Measurements from ENCODE around the gene UPK1A. TPM values are rescaled to one million over a fixed set of nuclear protein-coding genes. Genes with fewer than 3 reads are reported as not detected.

The UPK1A gene
- total RNA-seq, 1 donor from 2014 or later = 0.18 TPM

DNA sequence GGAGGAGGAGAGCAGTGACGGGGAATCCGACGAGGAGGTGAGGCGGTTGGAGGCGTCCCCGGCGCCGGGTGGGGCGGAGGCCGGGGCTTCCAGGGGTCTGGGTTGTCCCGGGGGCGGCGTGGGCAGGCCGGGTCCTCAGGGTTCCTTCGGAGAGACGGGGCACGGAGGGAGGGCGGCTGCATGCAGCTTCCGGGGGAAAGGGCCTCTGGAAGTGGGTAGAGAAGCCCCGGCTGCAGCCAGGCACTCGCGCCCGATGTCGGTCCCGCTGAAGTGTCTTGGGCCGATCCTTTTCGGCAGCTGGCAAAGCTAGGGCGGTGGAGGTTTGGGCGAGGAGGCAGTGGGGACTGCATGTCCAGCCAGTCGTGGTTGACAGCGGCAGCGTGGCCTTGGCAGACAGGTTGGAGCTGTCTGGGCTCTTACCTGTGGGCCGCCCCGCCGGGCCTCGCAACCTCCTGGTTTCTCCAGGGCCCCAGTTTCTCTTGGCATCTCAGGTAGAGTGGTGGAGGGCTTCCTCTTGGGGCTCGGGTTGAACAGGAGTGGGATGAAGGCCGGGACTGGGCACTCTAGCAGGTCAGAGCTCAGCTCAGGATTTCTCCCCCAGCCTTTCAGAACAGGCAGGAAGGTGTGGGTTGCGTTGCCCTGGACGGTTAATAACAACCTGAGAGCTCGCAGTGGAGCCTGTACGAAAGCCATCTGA is 52.2 kb downstream of the UPK1A start:
- Mint-ChIP-seq H3K4me3 (ENCODE audit: unreplicated experiment) (peak overlapping the region; percentile 93), H3K27ac (ENCODE audit: unreplicated experiment) (peak overlapping the region; percentile 87), H3K4me1 (ENCODE audit: low read depth, unreplicated experiment) (peaks cover 6% of the 10 kb centered on the region), H3K9me3 (ENCODE audit: unreplicated experiment) (no peaks in the 10 kb centered on the region), H3K27me3 (ENCODE audit: low read depth, unreplicated experiment) (peaks cover 3% of the 10 kb centered on the region), H3K36me3 (ENCODE audit: low read depth, unreplicated experiment) (peaks cover 6% of the 10 kb centered on the region)
- FAIRE-seq (no peak), DNase-seq (ENCODE audit: low read depth) (no peak)
- Histone ChIP-seq H4K20me1 (ENCODE audit: insufficient read depth, low read length) (peaks cover 46% of the 10 kb centered on the region), H3K4me2 (ENCODE audit: low read length) (peak overlapping the region; percentile 97), H3K9ac (ENCODE audit: low read length) (peak overlapping the region; percentile 87), H3K9me3 (ENCODE audit: insufficient read depth, low read depth, low read length) (no peaks in the 10 kb centered on the region), H2AFZ (ENCODE audit: low read depth, low read length) (no peak overlapping the region), H3K79me2 (ENCODE audit: insufficient read depth, low read length) (peaks cover 41% of the 10 kb centered on the region), H3K4me1 (ENCODE audit: insufficient read depth, low read length) (peaks cover 18% of the 10 kb centered on the region), H3K27me3 (ENCODE audit: insufficient read depth, low read length) (peaks cover 2% of the 10 kb centered on the region), H3K4me3 (ENCODE audit: insufficient read depth, low read depth, low read length) (peak overlapping the region; percentile 69), H3K27ac (ENCODE audit: low read depth, low read length) (peak overlapping the region; percentile 42), H3K36me3 (ENCODE audit: insufficient read depth, low read length) (peaks cover 4% of the 10 kb centered on the region)
- TF ChIP-seq EZH2 (IDR thresholded peaks at IDR 0.05; ENCODE audit: insufficient read depth, low read length) = no peak

DNA sequence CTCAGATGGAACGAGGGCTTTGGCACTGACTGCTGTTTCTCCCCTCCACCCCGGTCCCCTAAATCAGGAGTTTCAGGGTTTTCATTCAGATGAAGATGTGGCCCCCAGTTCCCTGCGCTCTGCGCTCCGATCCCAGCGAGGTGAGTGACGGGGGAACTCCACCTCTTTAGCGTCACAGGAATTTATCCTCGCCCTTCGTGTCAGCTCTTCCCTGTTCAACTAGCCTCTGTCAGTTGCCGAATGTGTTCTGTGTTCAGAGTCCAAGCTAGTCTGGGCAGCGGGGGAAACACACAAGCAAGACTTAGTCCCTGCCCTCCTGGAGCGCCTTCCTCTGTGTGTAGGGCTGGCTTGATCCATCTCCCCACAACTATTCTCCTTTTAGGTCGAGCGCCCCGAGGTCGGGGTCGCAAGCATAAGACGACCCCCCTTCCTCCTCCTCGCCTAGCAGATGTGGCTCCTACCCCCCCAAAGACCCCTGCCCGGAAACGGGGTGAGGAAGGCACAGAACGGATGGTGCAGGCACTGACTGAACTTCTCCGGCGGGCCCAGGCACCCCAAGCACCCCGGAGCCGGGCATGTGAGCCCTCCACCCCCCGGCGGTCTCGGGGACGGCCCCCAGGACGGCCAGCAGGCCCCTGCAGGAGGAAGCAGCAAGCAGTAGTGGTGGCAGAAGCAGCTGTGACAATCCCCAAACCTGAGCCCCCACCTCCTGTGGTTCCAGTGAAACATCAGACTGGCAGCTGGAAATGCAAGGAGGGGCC is 53.3 kb downstream of the UPK1A start:
- peak overlapping the region; percentile 87 for H3K9ac ChIP-seq (ENCODE audit: low read length)
- H4K20me1 ChIP-seq (ENCODE audit: insufficient read depth, low read length) = peaks cover 56% of the 10 kb centered on the region
- Mint-ChIP-seq H3K27ac (ENCODE audit: unreplicated experiment) (peak overlapping the region; percentile 87), H3K36me3 (ENCODE audit: low read depth, unreplicated experiment) (peaks cover 6% of the 10 kb centered on the region), H3K27me3 (ENCODE audit: low read depth, unreplicated experiment) (no peaks in the 10 kb centered on the region), H3K4me1 (ENCODE audit: low read depth, unreplicated experiment) (peaks cover 6% of the 10 kb centered on the region), H3K9me3 (ENCODE audit: unreplicated experiment) (no peaks in the 10 kb centered on the region), H3K4me3 (ENCODE audit: unreplicated experiment) (peak overlapping the region; percentile 93)
- DNase-seq (ENCODE audit: low read depth) = no peak
- no peak overlapping the region for H2AFZ ChIP-seq (ENCODE audit: low read depth, low read length)
- no peaks in the 10 kb centered on the region for H3K27me3 ChIP-seq (ENCODE audit: insufficient read depth, low read length)
- peaks cover 18% of the 10 kb centered on the region for H3K4me1 ChIP-seq (ENCODE audit: insufficient read depth, low read length)
- H3K79me2 ChIP-seq (ENCODE audit: insufficient read depth, low read length) = peaks cover 41% of the 10 kb centered on the region
- peaks cover 4% of the 10 kb centered on the region for H3K36me3 ChIP-seq (ENCODE audit: insufficient read depth, low read length)
- FAIRE-seq = no peak
- H3K27ac ChIP-seq (ENCODE audit: low read depth, low read length) = no peak overlapping the region
- H3K4me3 ChIP-seq (ENCODE audit: insufficient read depth, low read depth, low read length) = peak overlapping the region; percentile 69
- H3K9me3 ChIP-seq (ENCODE audit: insufficient read depth, low read depth, low read length) = no peaks in the 10 kb centered on the region
- no peak for TF ChIP-seq EZH2 (IDR thresholded peaks at IDR 0.05; ENCODE audit: insufficient read depth, low read length)
- TF ChIP-seq, protein P1, sequence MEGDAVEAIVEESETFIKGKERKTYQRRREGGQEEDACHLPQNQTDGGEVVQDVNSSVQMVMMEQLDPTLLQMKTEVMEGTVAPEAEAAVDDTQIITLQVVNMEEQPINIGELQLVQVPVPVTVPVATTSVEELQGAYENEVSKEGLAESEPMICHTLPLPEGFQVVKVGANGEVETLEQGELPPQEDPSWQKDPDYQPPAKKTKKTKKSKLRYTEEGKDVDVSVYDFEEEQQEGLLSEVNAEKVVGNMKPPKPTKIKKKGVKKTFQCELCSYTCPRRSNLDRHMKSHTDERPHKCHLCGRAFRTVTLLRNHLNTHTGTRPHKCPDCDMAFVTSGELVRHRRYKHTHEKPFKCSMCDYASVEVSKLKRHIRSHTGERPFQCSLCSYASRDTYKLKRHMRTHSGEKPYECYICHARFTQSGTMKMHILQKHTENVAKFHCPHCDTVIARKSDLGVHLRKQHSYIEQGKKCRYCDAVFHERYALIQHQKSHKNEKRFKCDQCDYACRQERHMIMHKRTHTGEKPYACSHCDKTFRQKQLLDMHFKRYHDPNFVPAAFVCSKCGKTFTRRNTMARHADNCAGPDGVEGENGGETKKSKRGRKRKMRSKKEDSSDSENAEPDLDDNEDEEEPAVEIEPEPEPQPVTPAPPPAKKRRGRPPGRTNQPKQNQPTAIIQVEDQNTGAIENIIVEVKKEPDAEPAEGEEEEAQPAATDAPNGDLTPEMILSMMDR (IDR thresholded peaks at IDR 0.05; ENCODE audit: insufficient read depth, low read depth, low read length) = no peak
- peak overlapping the region; percentile 97 for H3K4me2 ChIP-seq (ENCODE audit: low read length)

DNA sequence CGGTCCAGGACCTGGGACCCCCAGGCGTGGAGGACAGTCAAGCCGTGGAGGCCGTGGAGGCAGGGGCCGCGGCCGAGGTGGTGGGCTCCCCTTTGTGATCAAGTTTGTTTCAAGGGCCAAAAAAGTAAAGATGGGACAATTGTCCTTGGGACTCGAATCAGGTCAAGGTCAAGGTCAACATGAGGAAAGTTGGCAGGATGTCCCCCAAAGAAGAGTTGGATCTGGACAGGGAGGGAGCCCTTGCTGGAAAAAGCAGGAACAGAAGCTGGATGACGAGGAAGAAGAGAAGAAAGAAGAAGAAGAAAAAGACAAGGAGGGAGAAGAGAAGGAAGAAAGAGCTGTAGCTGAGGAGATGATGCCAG is 53.8 kb downstream of the UPK1A start:
- TF ChIP-seq, protein P1 (IDR thresholded peaks at IDR 0.05; ENCODE audit: insufficient read depth, low read depth, low read length) = no peak
- TF ChIP-seq EZH2 (IDR thresholded peaks at IDR 0.05; ENCODE audit: insufficient read depth, low read length) = no peak
- Histone ChIP-seq H3K9ac (ENCODE audit: low read length) (no peak overlapping the region), H3K4me1 (ENCODE audit: insufficient read depth, low read length) (peaks cover 18% of the 10 kb centered on the region), H3K4me3 (ENCODE audit: insufficient read depth, low read depth, low read length) (no peak overlapping the region), H3K27ac (ENCODE audit: low read depth, low read length) (no peak overlapping the region), H3K36me3 (ENCODE audit: insufficient read depth, low read length) (peaks cover 9% of the 10 kb centered on the region), H3K27me3 (ENCODE audit: insufficient read depth, low read length) (no peaks in the 10 kb centered on the region), H3K79me2 (ENCODE audit: insufficient read depth, low read length) (peaks cover 41% of the 10 kb centered on the region), H4K20me1 (ENCODE audit: insufficient read depth, low read length) (peaks cover 57% of the 10 kb centered on the region), H3K9me3 (ENCODE audit: insufficient read depth, low read depth, low read length) (no peaks in the 10 kb centered on the region), H3K4me2 (ENCODE audit: low read length) (no peak overlapping the region), H2AFZ (ENCODE audit: low read depth, low read length) (no peak overlapping the region)
- peaks cover 6% of the 10 kb centered on the region for H3K4me1 Mint-ChIP-seq (ENCODE audit: low read depth, unreplicated experiment)
- no peaks in the 10 kb centered on the region for H3K9me3 Mint-ChIP-seq (ENCODE audit: unreplicated experiment)
- H3K27ac Mint-ChIP-seq (ENCODE audit: unreplicated experiment) = no peak overlapping the region
- H3K4me3 Mint-ChIP-seq (ENCODE audit: unreplicated experiment) = peak overlapping the region; percentile 78
- no peak for DNase-seq (ENCODE audit: low read depth)
- H3K27me3 Mint-ChIP-seq (ENCODE audit: low read depth, unreplicated experiment) = no peaks in the 10 kb centered on the region
- FAIRE-seq = no peak
- peaks cover 6% of the 10 kb centered on the region for H3K36me3 Mint-ChIP-seq (ENCODE audit: low read depth, unreplicated experiment)

All from astrocyte (in vitro differentiated cells and primary cell).